ENCODE results near the gene PDE4A. TPM values are rescaled to one million over a fixed set of nuclear protein-coding genes. Genes with fewer than 3 reads are reported as not detected.

Gene PDE4A
- total RNA-seq, 2 experiments from 2014 or later: 3.9 to 4.3 TPM

- intact Hi-C loops (cut with DNase I, micrococcal nuclease): loop anchor here (5.0 to 10.0 kb wide), 3 partner anchors 153 to 395 kb away; partner anchors contain the start of genes ANGPTL6 (in 1 of the 2), ILF3 (in 1 of the 2) and PPAN (in 1 of the 2)
- Mint-ChIP-seq H3K4me3 (peak overlapping the region; percentile 40), H3K36me3 (ENCODE audit: low read depth) (peaks cover 33% of the 10 kb centered on the region), H3K9me3 (ENCODE audit: low read depth) (no peaks in the 10 kb centered on the region), H3K27ac (peak overlapping the region; percentile 72), H3K4me1 (peaks cover 29% of the 10 kb centered on the region), H3K27me3 (no peaks in the 10 kb centered on the region)
- ChIA-PET POLR2A (no interaction called here), CTCF (interaction anchor here (1.0 kb wide), 1 partner anchor 16 kb away, joined by 5 read pairs; no protein-coding TSS in a partner anchor)
- ATAC-seq (no peak), DNase-seq (no peak)
These were observed 79.4 kb downstream of the PDE4A start for GRCh38 chr19:10499550-10500246.

- intact Hi-C loops (cut with DNase I, micrococcal nuclease): loop anchor here (5.0 to 10.0 kb wide), 3 partner anchors 152 to 395 kb away; partner anchors contain the start of genes ANGPTL6 (in 1 of the 2), ILF3 (in 1 of the 2) and PPAN (in 1 of the 2)
- peak overlapping the region; percentile 52 for H3K27ac Mint-ChIP-seq
- POLR2A ChIA-PET: interaction anchor here (0.6 kb wide), 1 partner anchor 19 kb away, joined by 5 read pairs; no protein-coding TSS in a partner anchor
These were observed 79.9 kb downstream of the PDE4A start for GRCh38 chr19:10500247-10500592.

DNA sequence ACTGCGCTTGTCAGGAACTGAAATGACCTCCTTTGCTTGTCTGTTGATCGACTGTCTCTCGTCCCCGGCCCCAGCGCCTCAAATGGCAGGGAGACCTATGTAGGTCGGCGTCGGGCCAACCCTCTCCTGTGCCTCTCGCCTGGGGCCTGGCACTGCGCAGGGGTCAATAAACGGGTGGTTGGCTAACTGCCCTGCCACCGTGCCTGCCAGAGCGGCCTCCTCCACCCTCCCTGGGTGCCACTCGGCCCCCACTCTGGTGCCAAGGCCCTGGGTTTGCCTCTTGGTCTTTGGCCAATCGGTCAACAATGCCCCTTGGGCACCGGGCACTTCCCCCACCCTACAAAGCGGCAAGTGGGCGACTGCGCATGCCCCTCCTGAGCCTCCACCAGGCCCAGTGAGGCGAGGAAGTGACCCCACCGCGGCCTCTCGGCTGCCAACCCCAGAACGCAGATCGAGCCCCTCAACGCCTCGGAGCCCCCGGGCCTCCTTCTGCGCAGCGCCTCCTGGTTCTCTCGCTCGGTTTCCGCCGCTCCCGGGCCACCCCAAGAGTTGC lies 81.7 kb downstream of the PDE4A start:
- H3K27me3 Mint-ChIP-seq: no peaks in the 10 kb centered on the region
- ChIA-PET POLR2A (no interaction called here), CTCF (interaction anchor here (1.6 kb wide), 1 partner anchor 9 kb away, joined by 4 read pairs; no protein-coding TSS in a partner anchor)
- peak overlapping the region; percentile 95 for H3K27ac Mint-ChIP-seq
- peak; percentile 20 for ATAC-seq
- peaks cover 34% of the 10 kb centered on the region for H3K4me1 Mint-ChIP-seq
- H3K4me3 Mint-ChIP-seq: peak overlapping the region; percentile 91
- peak; percentile 63 for DNase-seq
- no peaks in the 10 kb centered on the region for H3K9me3 Mint-ChIP-seq (ENCODE audit: low read depth)
- intact Hi-C loops (cut with DNase I, micrococcal nuclease): loop anchor here (1.0 to 10.0 kb wide), 15 partner anchors 23 to 397 kb away; partner anchors contain the start of genes ANGPTL6 (in 1 of the 2), ATG4D (in 1 of the 2), CARM1 (in 1 of the 2) and CDC37 (in 1 of the 2)
- H3K36me3 Mint-ChIP-seq (ENCODE audit: low read depth): peaks cover 29% of the 10 kb centered on the region

More at GRCh38 chr19:10500247-10500592, 79.9 kb downstream of the PDE4A start:
- H3K4me1 Mint-ChIP-seq: peaks cover 29% of the 10 kb centered on the region
- DNase-seq: no peak
- H3K4me3 Mint-ChIP-seq: peak overlapping the region; percentile 40
- no peaks in the 10 kb centered on the region for H3K27me3 Mint-ChIP-seq
- no peak for ATAC-seq
- H3K9me3 Mint-ChIP-seq (ENCODE audit: low read depth): no peaks in the 10 kb centered on the region
- CTCF ChIA-PET: interaction anchor here (1.0 to 1.6 kb wide), 3 partner anchors 7 to 22 kb away, joined by 3 to 5 read pairs (median 4); no protein-coding TSS in a partner anchor
- peaks cover 33% of the 10 kb centered on the region for H3K36me3 Mint-ChIP-seq (ENCODE audit: low read depth)

GRCh38 chr19:10502524-10503001 lies 82.2 kb downstream of the PDE4A start:
- POLR2A ChIA-PET: no interaction called here
- Mint-ChIP-seq H3K9me3 (ENCODE audit: low read depth) (no peaks in the 10 kb centered on the region), H3K4me3 (peak overlapping the region; percentile 91), H3K27me3 (no peaks in the 10 kb centered on the region), H3K27ac (peak overlapping the region; percentile 95), H3K36me3 (ENCODE audit: low read depth) (peaks cover 24% of the 10 kb centered on the region), H3K4me1 (peaks cover 30% of the 10 kb centered on the region)
- DNase-seq: peak; percentile 95
- CTCF ChIA-PET: no interaction called here
- peak; percentile 91 for ATAC-seq
- intact Hi-C loops (cut with DNase I, micrococcal nuclease): loop anchor here (1.0 to 10.0 kb wide), 15 partner anchors 23 to 398 kb away; partner anchors contain the start of genes ANGPTL6 (in 1 of the 2), ATG4D (in 1 of the 2), CARM1 (in 1 of the 2) and CDC37 (in 1 of the 2)

DNA sequence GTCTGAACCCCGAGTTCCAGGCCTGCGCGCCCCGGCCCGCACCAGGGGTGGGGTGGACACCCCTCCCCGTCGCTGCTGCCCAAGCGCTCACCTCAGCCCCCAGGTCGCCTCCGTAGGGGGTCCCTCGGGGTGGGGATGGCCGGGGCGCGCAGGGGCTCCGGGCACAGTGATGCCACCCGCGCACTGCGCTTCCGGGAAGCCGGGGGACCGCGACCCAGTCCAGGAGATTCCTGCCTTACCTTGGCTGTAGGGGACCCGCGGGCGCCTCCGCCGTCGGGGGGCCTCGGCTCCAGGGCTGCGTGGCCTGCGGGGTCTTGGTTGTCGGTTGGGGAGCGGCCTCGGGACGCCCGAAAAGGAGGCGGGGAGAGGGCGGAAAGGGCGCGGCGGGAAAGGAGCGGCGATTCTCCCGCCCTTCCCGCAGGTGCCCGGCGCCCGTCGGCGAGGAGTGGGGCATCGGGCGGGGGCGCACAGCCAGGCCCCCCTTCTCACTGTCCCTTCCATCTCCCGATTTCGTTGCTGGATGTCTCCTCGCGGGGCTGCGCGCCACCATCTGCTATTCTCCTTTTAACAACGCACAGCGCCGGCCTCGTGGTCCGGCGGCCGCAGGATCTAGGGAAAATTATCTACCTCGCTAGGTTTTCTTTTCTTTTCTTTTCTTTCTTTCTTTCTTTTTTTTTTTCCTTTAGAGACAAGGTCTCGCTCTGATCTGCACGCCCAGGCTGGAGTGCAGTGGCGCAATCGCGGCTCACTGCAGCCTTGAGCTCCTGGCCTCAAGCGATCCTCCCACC lies 82.9 kb downstream of the PDE4A start, which contains the start of gene KEAP1:
TSS of gene KEAP1 (minus strand) at position 355 of the 788 bp plus-strand sequence. CDS start 3,323 bp downstream, outside the sequence.
- H3K4me3 Mint-ChIP-seq: peak within 1 kb of the TSS; percentile 91
- POLR2A ChIA-PET: no interaction called here
- intact Hi-C loops (cut with DNase I, micrococcal nuclease): loop anchor here (2.0 to 10.0 kb wide), 7 partner anchors 24 to 398 kb away; partner anchors contain the start of genes ANGPTL6 (in 1 of the 2), CDKN2D (in 1 of the 2), DNMT1 (in 1 of the 2) and ILF3 (in 1 of the 2)
- H3K36me3 Mint-ChIP-seq (ENCODE audit: low read depth): peaks cover 24% of the 10 kb centered on the region
- H3K4me1 Mint-ChIP-seq: peaks cover 30% of the 10 kb centered on the region
- DNase-seq: peak; percentile 58
- no peaks in the 10 kb centered on the region for H3K27me3 Mint-ChIP-seq
- CTCF ChIA-PET: interaction anchor here (0.6 to 1.6 kb wide), 6 partner anchors 9 to 94 kb away, joined by 3 to 4 read pairs (median 4); partner anchors contain the start of gene S1PR5
- H3K27ac Mint-ChIP-seq: peak within 1 kb of the TSS; percentile 95
- ATAC-seq: peak; percentile 20
- no peaks in the 10 kb centered on the region for H3K9me3 Mint-ChIP-seq (ENCODE audit: low read depth)

GRCh38 chr19:10505583-10506229 lies 85.4 kb downstream of the PDE4A start:
- DNase-seq: peak; percentile 93
- H3K4me3 Mint-ChIP-seq: peak overlapping the region; percentile 3
- no peaks in the 10 kb centered on the region for H3K27me3 Mint-ChIP-seq
- H3K27ac Mint-ChIP-seq: no peak overlapping the region
- H3K4me1 Mint-ChIP-seq: peaks cover 21% of the 10 kb centered on the region
- ChIA-PET POLR2A (interaction anchor here (0.6 kb wide), 2 partner anchors 16 to 30 kb away, joined by 3 to 4 read pairs; no protein-coding TSS in a partner anchor), CTCF (interaction anchor here (0.5 to 1.4 kb wide), 20 partner anchors 22 to 448 kb away, joined by 3 to 8 read pairs (median 4); no protein-coding TSS in a partner anchor)
- H3K36me3 Mint-ChIP-seq (ENCODE audit: low read depth): peaks cover 7% of the 10 kb centered on the region
- ATAC-seq: peak; percentile 43
- intact Hi-C loops (cut with DNase I, micrococcal nuclease): loop anchor here (10.0 kb wide), 2 partner anchors 189 to 401 kb away; partner anchors contain the start of genes ANGPTL6 (in 1 of the 2) and PPAN (in 1 of the 2)
- H3K9me3 Mint-ChIP-seq (ENCODE audit: low read depth): no peaks in the 10 kb centered on the region

GRCh38 chr19:10508036-10508435 lies 87.7 kb downstream of the PDE4A start:
- DNase-seq: no peak
- no peaks in the 10 kb centered on the region for H3K36me3 Mint-ChIP-seq (ENCODE audit: low read depth)
- H3K27me3 Mint-ChIP-seq: peaks cover 2% of the 10 kb centered on the region
- ChIA-PET POLR2A (no interaction called here), CTCF (interaction anchor here (0.7 to 1.9 kb wide), 11 partner anchors 12 to 192 kb away, joined by 3 to 9 read pairs (median 3); partner anchors contain the start of gene QTRT1)
- no peaks in the 10 kb centered on the region for H3K9me3 Mint-ChIP-seq (ENCODE audit: low read depth)
- no peak overlapping the region for H3K27ac Mint-ChIP-seq
- no peak for ATAC-seq
- peaks cover 13% of the 10 kb centered on the region for H3K4me1 Mint-ChIP-seq
- H3K4me3 Mint-ChIP-seq: no peak overlapping the region
- intact Hi-C loops (cut with DNase I, micrococcal nuclease): loop anchor here (10.0 kb wide), 2 partner anchors 187 to 403 kb away; partner anchors contain the start of genes ANGPTL6 (in 1 of the 2) and PPAN (in 1 of the 2)

DNA sequence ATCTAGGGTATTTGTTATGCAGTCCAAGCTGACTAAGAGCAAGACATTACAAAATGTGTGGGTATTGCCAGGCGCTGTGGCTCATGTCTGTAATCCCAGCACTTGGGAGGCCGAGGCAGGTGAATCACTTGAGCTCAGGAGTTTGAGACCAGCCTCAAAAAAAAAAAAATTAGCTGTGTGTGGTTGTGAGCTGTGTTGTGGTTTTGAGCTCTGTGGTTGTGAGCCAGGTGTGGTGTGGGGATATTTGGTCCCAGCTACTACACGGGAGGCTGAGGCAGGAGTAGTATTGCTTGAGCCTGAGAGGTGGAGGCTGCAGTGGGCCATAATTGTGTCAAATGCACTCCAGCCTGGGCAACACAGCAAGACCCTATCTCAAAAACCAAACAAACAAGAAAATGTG lies 88.4 kb downstream of the PDE4A start:
- Mint-ChIP-seq H3K27me3 (peaks cover 9% of the 10 kb centered on the region), H3K9me3 (ENCODE audit: low read depth) (no peaks in the 10 kb centered on the region), H3K36me3 (ENCODE audit: low read depth) (no peaks in the 10 kb centered on the region), H3K4me1 (peaks cover 13% of the 10 kb centered on the region), H3K4me3 (no peak overlapping the region), H3K27ac (no peak overlapping the region)
- ChIA-PET CTCF (interaction anchor here (0.6 to 1.9 kb wide), 14 partner anchors 11 to 373 kb away, joined by 3 to 9 read pairs (median 3); partner anchors contain the start of gene QTRT1), POLR2A (no interaction called here)
- intact Hi-C loops (cut with DNase I, micrococcal nuclease): loop anchor here (10.0 kb wide), 2 partner anchors 186 to 404 kb away; partner anchors contain the start of genes ANGPTL6 (in 1 of the 2) and PPAN (in 1 of the 2)
- ATAC-seq (peak; percentile 64), DNase-seq (peak; percentile 60)

GRCh38 chr19:10510301-10510802 lies 90.0 kb downstream of the PDE4A start:
- DNase-seq: peak; percentile 74
- Mint-ChIP-seq H3K27me3 (peaks cover 20% of the 10 kb centered on the region), H3K36me3 (ENCODE audit: low read depth) (no peaks in the 10 kb centered on the region), H3K9me3 (ENCODE audit: low read depth) (no peaks in the 10 kb centered on the region), H3K27ac (no peak overlapping the region), H3K4me1 (peaks cover 16% of the 10 kb centered on the region), H3K4me3 (no peak overlapping the region)
- ATAC-seq: no peak
- CTCF ChIA-PET: interaction anchor here (0.6 to 1.2 kb wide), 4 partner anchors 13 to 171 kb away, joined by 3 to 4 read pairs (median 3); no protein-coding TSS in a partner anchor
- intact Hi-C loops (cut with DNase I, micrococcal nuclease): loop anchor here in 1 of 2 experiments (2.0 to 10.0 kb wide), 2 partner anchors 32 to 216 kb away; partner anchors contain the start of gene ATG4D
- POLR2A ChIA-PET: no interaction called here

All from activated CD4-positive, alpha-beta T cell treated with anti-CD3 and anti-CD28 coated beads for 36 hours (primary cell).